ENCODE measurements around the gene PLET1.

GRCh38 chr11:112297248-112297866 is 36.7 kb upstream of the PLET1 start:
- TF ChIP-seq REST (IDR thresholded peaks at IDR 0.05; ENCODE audit: insufficient read depth in 1 of 2, low read depth in 2 of 2, low read length in 2 of 2) = no peak
- no peak for TF ChIP-seq POLR2AphosphoS5 (IDR thresholded peaks at IDR 0.05; ENCODE audit: low read depth, low read length)
- TF ChIP-seq SIN3A (IDR thresholded peaks at IDR 0.05; ENCODE audit: borderline replicate concordance, insufficient read depth, low read length) = no peak

All from PFSK-1 (cell line).